Measurements from ENCODE around the gene CES5A. TPM values are rescaled to one million over a fixed set of nuclear protein-coding genes. Genes with fewer than 3 reads are reported as not detected.
A peak's percentile ranks its signal among the peaks of the same experiment; 100 is the strongest.
"Not testable (repeated sequence)": the region's sequence is repeated elsewhere in the genome, so short reads cannot be mapped to it uniquely, and the experiment has no call there.

Gene CES5A
- total RNA-seq, 1 donor from 2014 or later, result not detected

DNA sequence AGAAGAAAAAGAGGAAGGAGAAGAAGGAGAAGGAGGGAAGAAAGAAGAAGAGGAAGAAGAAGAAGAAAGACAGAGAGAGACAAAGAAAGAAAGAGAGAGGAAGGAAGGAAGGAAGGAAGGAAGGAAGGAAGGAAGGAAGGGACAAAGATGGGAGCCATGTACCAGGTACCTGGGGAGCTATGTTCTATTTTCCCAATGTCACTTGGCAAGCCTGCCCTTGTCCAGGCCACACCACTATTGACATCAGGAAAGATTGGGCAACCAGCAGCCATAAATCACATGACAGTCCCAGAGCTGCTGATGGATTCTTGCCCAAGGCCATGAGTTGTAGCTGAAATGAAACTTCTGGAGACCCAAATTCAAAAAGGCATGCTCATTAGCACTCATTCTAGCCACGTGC lies 39.6 kb downstream of the CES5A start:
- DNase-seq, result no peak
- peak in 1 of 2 donors; percentile 32 for ATAC-seq
- peaks cover 25% of the 10 kb centered on the region for H3K4me1 ChIP-seq
- H3K4me3 ChIP-seq, result no peak overlapping the region
- no peak overlapping the region for H3K27ac ChIP-seq
- H3K36me3 ChIP-seq, result no peaks in the 10 kb centered on the region
- H3K27me3 ChIP-seq (ENCODE audit: low read depth), result no peaks in the 10 kb centered on the region
- intact Hi-C loops (cut with DNase I), result no loop called here
- no peaks in the 10 kb centered on the region for H3K9me3 ChIP-seq
- TF ChIP-seq, protein P1, sequence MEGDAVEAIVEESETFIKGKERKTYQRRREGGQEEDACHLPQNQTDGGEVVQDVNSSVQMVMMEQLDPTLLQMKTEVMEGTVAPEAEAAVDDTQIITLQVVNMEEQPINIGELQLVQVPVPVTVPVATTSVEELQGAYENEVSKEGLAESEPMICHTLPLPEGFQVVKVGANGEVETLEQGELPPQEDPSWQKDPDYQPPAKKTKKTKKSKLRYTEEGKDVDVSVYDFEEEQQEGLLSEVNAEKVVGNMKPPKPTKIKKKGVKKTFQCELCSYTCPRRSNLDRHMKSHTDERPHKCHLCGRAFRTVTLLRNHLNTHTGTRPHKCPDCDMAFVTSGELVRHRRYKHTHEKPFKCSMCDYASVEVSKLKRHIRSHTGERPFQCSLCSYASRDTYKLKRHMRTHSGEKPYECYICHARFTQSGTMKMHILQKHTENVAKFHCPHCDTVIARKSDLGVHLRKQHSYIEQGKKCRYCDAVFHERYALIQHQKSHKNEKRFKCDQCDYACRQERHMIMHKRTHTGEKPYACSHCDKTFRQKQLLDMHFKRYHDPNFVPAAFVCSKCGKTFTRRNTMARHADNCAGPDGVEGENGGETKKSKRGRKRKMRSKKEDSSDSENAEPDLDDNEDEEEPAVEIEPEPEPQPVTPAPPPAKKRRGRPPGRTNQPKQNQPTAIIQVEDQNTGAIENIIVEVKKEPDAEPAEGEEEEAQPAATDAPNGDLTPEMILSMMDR (IDR thresholded peaks at IDR 0.05), result no peak

DNA sequence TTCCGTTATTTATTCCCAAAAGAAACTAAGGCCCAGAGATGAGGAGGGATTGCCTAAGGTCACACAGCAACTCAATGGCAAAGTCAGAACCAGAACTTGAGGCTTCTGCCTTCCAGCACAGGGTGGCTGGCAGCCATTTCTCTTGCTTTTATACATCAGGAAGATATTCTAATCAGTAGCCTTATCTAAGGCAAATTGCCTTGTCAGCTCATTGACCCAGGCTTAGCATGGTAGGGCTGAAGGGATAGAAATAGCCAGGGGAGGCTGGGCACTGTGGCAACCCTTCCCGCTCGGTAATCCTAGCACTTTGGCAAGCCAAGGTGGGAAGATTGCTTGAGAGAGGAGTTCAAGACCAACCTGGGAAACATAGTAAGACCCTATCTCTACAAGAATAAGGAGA lies 40.0 kb downstream of the CES5A start:
- H3K27me3 ChIP-seq (ENCODE audit: low read depth); DNase-seq; intact Hi-C loops (cut with DNase I); H3K27ac ChIP-seq; ATAC-seq; H3K4me3 ChIP-seq; H3K9me3 ChIP-seq; H3K36me3 ChIP-seq: not testable (repeated sequence)
- peaks cover 25% of the 10 kb centered on the region for H3K4me1 ChIP-seq

DNA sequence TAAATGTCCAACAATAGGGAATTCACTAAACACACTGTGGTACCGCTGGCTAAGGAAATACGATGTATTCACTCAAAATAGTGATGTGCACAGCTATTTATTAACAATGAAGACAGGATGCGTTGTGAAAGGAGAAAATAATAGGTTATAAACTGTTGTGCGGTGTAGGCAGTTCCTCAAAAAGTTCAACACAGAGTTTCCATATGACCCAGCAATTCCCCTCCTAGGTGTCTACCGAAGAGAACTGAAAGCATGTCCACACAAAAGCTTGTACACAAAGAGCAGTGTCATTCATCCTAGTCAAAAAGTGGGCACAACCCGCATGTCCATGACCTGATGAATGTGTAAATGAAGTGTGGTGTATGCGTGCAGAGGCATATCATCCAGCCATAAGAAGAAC lies 41.1 kb downstream of the CES5A start:
- Histone ChIP-seq H3K36me3 (no peaks in the 10 kb centered on the region), H3K27me3 (ENCODE audit: low read depth) (no peaks in the 10 kb centered on the region), H3K4me3 (no peak overlapping the region), H3K27ac (no peak overlapping the region), H3K9me3 (no peaks in the 10 kb centered on the region), H3K4me1 (peaks cover 25% of the 10 kb centered on the region)
- ATAC-seq, result no peak
- no peak for DNase-seq
- intact Hi-C loops (cut with DNase I), result no loop called here
- TF ChIP-seq, protein P1 (IDR thresholded peaks at IDR 0.05), result no peak

DNA sequence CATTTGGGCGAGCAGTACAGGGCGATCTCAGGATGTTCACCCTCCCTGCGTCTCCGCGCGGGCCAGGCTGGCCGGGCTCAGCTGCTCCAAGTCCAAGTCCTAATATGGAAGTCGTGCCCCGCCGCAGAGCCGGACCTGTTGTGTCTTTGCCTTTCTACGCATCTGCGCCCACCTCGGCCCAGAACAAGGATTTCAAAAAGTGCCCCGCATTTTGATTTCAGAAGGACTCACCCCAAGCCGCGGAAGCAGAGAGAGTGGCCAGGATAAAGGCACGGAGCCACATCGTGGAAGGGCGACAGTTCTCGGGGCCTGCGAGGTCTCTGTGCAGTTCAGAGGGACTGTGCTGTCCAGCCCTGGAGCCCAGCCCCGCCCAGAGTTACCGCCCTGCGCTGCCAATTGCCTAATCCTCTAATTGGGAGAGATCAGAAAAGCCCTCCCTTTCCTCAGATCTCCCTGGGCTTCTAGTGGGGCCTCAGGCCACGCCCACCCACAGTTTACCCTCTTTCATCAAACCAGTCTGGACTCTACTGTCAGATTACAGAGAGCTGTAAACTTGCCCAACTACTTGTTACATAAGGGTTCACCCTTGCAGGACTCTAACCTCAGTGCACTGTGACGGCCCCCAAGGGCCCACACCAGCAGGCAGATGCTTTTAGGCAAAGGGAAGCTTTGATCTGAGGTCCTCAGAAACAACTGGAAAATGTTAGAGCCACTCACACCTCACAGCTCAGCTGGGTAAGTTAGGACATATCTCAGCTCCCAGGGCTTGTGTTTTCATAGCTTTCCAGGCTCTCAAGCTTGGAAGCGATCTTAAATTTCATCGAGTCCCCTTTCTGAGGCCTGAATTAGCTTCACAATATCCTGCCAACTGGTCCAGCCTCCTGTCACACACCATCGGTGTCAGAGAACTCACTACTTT lies 42.1 kb downstream of the CES5A start, which contains the start of gene CES1:
Gene CES1 (minus strand): TSS at position 324 of the 919 bp plus-strand sequence. CDS start 41 bp downstream, at position 283.
- Histone ChIP-seq H3K4me1 (peaks cover 25% of the 10 kb centered on the region), H3K36me3 (no peaks in the 10 kb centered on the region), H3K4me3 (peak within 1 kb of the TSS; percentile 50), H3K9me3 (no peaks in the 10 kb centered on the region), H3K27me3 (ENCODE audit: low read depth) (no peaks in the 10 kb centered on the region), H3K27ac (peak within 1 kb of the TSS; percentile 75)
- DNase-seq (peak; percentile 92), ATAC-seq (peak; percentile 88 to 92)
- TF ChIP-seq, protein P1 (IDR thresholded peaks at IDR 0.05), result no peak
- intact Hi-C loops (cut with DNase I), result no loop called here

DNA sequence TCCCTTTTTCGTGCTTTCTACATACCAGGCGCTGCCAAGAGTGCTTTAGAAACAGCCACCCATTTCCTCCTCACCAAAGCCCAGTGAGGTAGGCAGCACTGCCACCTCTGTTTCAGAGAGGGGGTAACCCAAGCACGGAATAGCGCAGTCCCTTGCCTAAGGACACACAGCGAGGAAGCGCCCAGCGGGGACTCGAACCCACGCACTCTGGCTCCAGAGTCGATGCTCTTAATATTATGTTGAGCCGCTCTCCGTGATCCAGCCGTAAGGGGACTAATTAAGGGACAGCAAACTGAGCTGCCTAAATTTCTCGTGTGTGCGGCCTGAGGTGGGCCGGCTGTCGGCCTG lies 42.8 kb downstream of the CES5A start:
- H3K36me3 ChIP-seq, result no peaks in the 10 kb centered on the region
- H3K4me1 ChIP-seq, result peaks cover 25% of the 10 kb centered on the region
- H3K9me3 ChIP-seq, result no peaks in the 10 kb centered on the region
- H3K27me3 ChIP-seq (ENCODE audit: low read depth), result no peaks in the 10 kb centered on the region
- peak; percentile 7 to 31 for ATAC-seq
- DNase-seq, result no peak
- intact Hi-C loops (cut with DNase I), result no loop called here
- TF ChIP-seq, protein P1 (IDR thresholded peaks at IDR 0.05), result no peak
- peak overlapping the region; percentile 50 for H3K4me3 ChIP-seq
- H3K27ac ChIP-seq, result peak overlapping the region; percentile 75

DNA sequence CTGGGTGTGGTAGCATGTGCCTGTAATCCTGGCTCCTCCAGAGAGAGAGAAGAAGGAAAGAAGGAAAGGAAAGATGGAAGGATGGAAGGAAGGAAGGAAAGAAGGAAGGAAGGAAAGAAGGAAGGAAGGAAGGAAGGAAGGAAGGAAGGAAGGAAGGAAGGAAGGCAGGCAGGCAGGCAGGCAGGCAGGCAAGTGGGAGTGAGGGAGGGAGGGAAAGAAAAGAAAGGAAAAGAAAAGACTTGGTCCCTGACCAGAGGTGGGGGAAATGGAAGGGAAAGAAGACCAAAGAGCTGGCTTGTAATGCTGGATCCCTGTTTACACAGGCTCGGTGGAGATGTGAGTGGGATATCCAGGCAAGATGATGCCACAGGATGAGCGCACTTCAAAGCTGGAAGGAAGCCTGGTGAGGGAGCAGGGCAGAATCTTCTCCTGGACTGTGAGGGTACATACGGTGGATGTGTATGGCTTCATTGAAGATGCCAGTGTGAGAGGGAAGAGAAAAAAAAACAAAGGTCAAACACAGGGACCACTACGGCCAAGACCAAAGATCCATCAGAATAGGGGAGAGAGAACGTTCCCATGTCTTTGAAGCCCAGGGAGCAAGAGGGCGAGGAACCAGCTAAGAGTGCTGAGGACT lies 44.4 kb downstream of the CES5A start:
- no peak for ATAC-seq
- Histone ChIP-seq H3K4me1 (peaks cover 14% of the 10 kb centered on the region), H3K27ac (no peak overlapping the region), H3K27me3 (ENCODE audit: low read depth) (no peaks in the 10 kb centered on the region), H3K4me3 (no peak overlapping the region), H3K36me3 (peaks cover 8% of the 10 kb centered on the region), H3K9me3 (no peaks in the 10 kb centered on the region)
- TF ChIP-seq, protein P1 (IDR thresholded peaks at IDR 0.05), result no peak
- intact Hi-C loops (cut with DNase I), result no loop called here
- no peak for DNase-seq

DNA sequence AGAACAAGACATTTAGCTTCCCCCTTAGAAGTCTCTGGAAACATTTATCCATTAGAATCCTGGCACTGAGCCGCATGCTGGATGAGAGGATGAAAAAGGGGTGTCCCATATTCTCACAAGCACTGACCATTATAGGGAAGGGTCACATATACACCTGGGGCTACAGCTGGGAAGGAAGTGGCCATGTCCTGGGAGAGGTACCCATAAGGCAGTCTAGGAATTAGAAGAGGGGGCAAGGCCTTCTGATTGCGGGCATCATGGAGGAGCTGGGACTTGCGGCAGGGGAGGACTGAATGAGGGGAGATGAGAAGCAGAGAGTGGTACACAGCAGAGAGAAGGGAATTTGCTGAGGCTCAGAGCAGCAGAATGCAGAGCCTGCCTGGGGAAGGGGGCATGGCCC lies 45.9 kb downstream of the CES5A start:
- DNase-seq; H3K27me3 ChIP-seq (ENCODE audit: low read depth); H3K27ac ChIP-seq; intact Hi-C loops (cut with DNase I); H3K9me3 ChIP-seq; H3K4me3 ChIP-seq; ATAC-seq: not testable (repeated sequence)
- Histone ChIP-seq H3K36me3 (peaks cover 15% of the 10 kb centered on the region), H3K4me1 (peaks cover 13% of the 10 kb centered on the region)
